PC-9 (cell line): ENCODE measurements around the gene TMEM187. TPM values are rescaled to one million over a fixed set of nuclear protein-coding genes. Genes with fewer than 3 reads are reported as not detected.

Experiments
- Bru-seq: library from RNA; stranded (reverse); fragments of 400-500 nt; gene quantifications from one replicate; lab custom pipeline; 2021; lab: Mats Ljungman, UMichigan
- BruChase-seq, 2 experiments: library from RNA; stranded (reverse); fragments of 400-500 nt; gene quantifications; one replicate each; lab custom pipeline; 2021; lab: Mats Ljungman, UMichigan
- BruUV-seq: library from RNA; stranded (reverse); fragments of 400-500 nt; replicated peaks from 2 replicates; lab custom pipeline; 2021; lab: Mats Ljungman, UMichigan
- CTCF ChIA-PET: fragments of 300-600 bp; sonication (Branson Sonifier 250); formaldehyde crosslinking; loops from one replicate; lab custom pipeline; 2022; ENCODE audit warnings: antibody characterized with exemption; lab: Charles Lee
- POLR2A ChIA-PET: fragments of 300-600 bp; sonication (Branson Sonifier 250); formaldehyde crosslinking; loops from one replicate; lab custom pipeline; 2022; ENCODE audit warnings: antibody characterized with exemption; ENCODE audit not compliant: unreplicated experiment; lab: Charles Lee
- DNase-seq, 2 experiments: peaks; one replicate each; pipeline versions ENCODE4 v3.0.0 to v3.0.0-alpha.2; 2015 to 2022; ENCODE audit warnings: mixed read lengths in 1 of 2
- H2AFZ ChIP-seq: fragments of 200-600 bp; sonication (generic); 2 replicates; pipeline ENCODE4 v1.8.1; 2017; ENCODE audit warnings: antibody characterized with exemption
- H3F3A ChIP-seq: fragments of 200-600 bp; sonication (generic); 2 replicates; pipeline ENCODE4 v1.8.1; 2017; ENCODE audit warnings: antibody characterized with exemption, mild to moderate bottlenecking, low read depth; ENCODE audit not compliant: insufficient read depth
- H3K27ac ChIP-seq: fragments of 200-600 bp; sonication (generic); 2 replicates; pipeline ENCODE4 v1.6.1; 2016; ENCODE audit warnings: mixed run types
- H3K27me3 ChIP-seq: fragments of 200-600 bp; sonication (generic); 2 replicates; pipeline ENCODE4 v1.6.1; 2016; ENCODE audit warnings: low read depth, mixed run types; ENCODE audit not compliant: insufficient read depth
- H3K36me3 ChIP-seq: fragments of 200-600 bp; sonication (generic); 2 replicates; pipeline ENCODE4 v1.6.1; 2016; ENCODE audit warnings: low read depth, mixed run types
- H3K4me1 ChIP-seq: fragments of 200-600 bp; sonication (generic); replicated peaks from 2 replicates; pipeline ENCODE4 v1.6.1; 2016; ENCODE audit warnings: mixed run types; ENCODE audit not compliant: insufficient read depth
- H3K4me2 ChIP-seq: fragments of 200-600 bp; sonication (generic); 2 replicates; pipeline ENCODE4 v1.6.1; 2017; ENCODE audit warnings: mixed run types
- H3K4me3 ChIP-seq: fragments of 200-600 bp; sonication (generic); 2 replicates; pipeline ENCODE4 v1.6.1; 2016; ENCODE audit warnings: mixed run types
- H3K79me2 ChIP-seq: fragments of 200-600 bp; sonication (generic); 2 replicates; pipeline ENCODE4 v1.6.1; 2017; ENCODE audit warnings: low read depth, mixed run types
- H3K9me2 ChIP-seq: fragments of 200-600 bp; sonication (generic); 2 replicates; pipeline ENCODE4 v1.8.1; 2017; ENCODE audit warnings: mild to moderate bottlenecking; ENCODE audit not compliant: insufficient read depth
- H3K9me3 ChIP-seq: fragments of 200-600 bp; sonication (generic); 2 replicates; pipeline ENCODE4 v1.8.1; 2016; ENCODE audit warnings: low read depth; ENCODE audit not compliant: insufficient read depth
- H4K20me1 ChIP-seq: fragments of 200-600 bp; sonication (generic); 2 replicates; pipeline ENCODE4 v1.8.1; 2017; ENCODE audit not compliant: insufficient read depth
- CTCF ChIP-seq: fragments of 200-600 bp; sonication (generic); conservative IDR thresholded peaks from 2 replicates; pipeline ENCODE4 v1.6.1; 2017; ENCODE audit warnings: mixed run types, antibody characterized with exemption, mild to moderate bottlenecking, moderate library complexity
- EZH2 ChIP-seq: fragments of 200-600 bp; sonication (generic); IDR thresholded peaks from 2 replicates; pipeline ENCODE4 v1.8.0; 2017; ENCODE audit warnings: antibody characterized with exemption, low read depth
- intact Hi-C: fragments of 100-400 bp; cut with micrococcal nuclease; formaldehyde crosslinking; loops from one replicate; pipeline ENCODE4 v1.10.0; 2022; ENCODE audit not compliant: unreplicated experiment
- long read RNA-seq: library from polyadenylated mRNA; stranded (forward); transcript quantifications from one replicate; pipeline ENCODE4 v2.0.0, GENCODE V29; 2022
- total RNA-seq: library from RNA; stranded (reverse); gene quantifications from 2 replicates; pipeline ENCODE4 v1.2.3, GENCODE V29; 2021

The TMEM187 gene
- total RNA-seq, result 20.1 and 30.8 TPM in 2 replicates
- Bru-seq, nascent RNA, result percentile 57 among the genes with signal in this experiment
- percentile 67 among the genes with signal in this experiment for BruChase-seq, experiment 1, labeled RNA remaining after a 2-hour chase
- BruChase-seq, experiment 2, labeled RNA remaining after a 6-hour chase, result percentile 64 among the genes with signal in this experiment
- long read RNA-seq, transcript TMEM187-201 (2 exons, 1,880 nt), result major isoform, 34 of 49 reads
- long read RNA-seq, partial matches to known transcripts, result 0 of 49 reads
- long read RNA-seq, other reads (novel, unspliced or antisense), result 15 of 49 reads

DNA sequence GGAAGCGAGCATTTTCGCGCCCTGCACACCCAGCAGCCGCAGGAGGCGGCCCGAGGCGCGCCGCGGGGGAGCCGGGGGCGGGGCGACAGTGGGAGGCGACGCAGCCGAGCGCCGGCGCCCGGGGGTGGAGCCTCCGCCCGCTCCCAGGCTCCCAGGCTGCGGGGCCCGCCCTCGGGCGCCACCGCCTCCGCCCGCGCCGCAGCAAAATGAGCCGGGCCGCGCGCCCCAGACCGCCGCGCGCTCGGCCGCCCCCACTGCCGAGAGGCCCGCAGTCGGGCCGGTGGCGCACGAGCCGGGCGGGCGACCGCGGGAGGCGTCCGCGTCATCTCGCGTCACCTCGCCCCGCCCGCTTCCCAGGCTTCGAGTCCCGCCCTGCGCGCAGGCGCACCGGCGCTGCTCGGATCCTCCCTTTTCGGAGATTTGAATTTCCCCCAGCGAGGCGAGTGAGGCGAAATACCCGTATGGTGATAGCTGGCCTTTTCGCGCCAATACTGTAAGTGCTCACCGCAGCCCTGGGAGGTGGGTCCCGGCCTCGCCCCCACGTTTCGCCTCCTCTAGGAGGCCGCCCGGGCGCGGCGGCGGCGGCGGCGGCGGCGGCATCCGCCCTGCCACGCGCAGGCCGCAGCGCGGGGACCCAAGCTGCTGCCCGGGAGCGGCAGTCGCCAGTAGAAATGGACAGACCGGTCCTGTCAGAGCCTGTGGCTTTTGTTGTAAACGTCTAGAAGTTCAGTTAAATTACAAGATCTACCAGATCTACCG is at the start of gene TMEM187:
TSS of gene TMEM187 (plus strand) at position 387 of the 759 bp plus-strand sequence. CDS start 9,309 bp downstream, outside the sequence.
- no peaks in the 10 kb centered on the region for H3K36me3 ChIP-seq
- peaks cover 23% of the 10 kb centered on the region for H4K20me1 ChIP-seq
- H3K27ac ChIP-seq, result peak within 1 kb of the TSS; percentile 99
- peaks cover 9% of the 10 kb centered on the region; the same call in 1 of the 2 replicates for H3F3A ChIP-seq
- intact Hi-C loops, result no loop called here
- ChIA-PET POLR2A (interaction anchor here (0.7 kb wide), 2 partner anchors 68 to 623 kb away, joined by 3 to 4 read pairs; partner anchors contain the start of gene AVPR2), CTCF (no interaction called here)
- peaks cover 47% of the 10 kb centered on the region for H3K79me2 ChIP-seq
- DNase-seq, result peak; percentile 70 to 93
- H3K4me2 ChIP-seq, result peak within 1 kb of the TSS; percentile 79
- peak within 1 kb of the TSS; percentile 92 for H3K4me3 ChIP-seq
- TF ChIP-seq CTCF (no peak), EZH2 (no peak)
- H2AFZ ChIP-seq, result peak within 1 kb of the TSS; percentile 55
- H3K4me1 ChIP-seq, result peaks cover 13% of the 10 kb centered on the region
- no peaks in the 10 kb centered on the region for H3K9me3 ChIP-seq
- no TSS peak for BruUV-seq
- H3K9me2 ChIP-seq, result no peaks in the 10 kb centered on the region
- H3K27me3 ChIP-seq, result no peaks in the 10 kb centered on the region

DNA sequence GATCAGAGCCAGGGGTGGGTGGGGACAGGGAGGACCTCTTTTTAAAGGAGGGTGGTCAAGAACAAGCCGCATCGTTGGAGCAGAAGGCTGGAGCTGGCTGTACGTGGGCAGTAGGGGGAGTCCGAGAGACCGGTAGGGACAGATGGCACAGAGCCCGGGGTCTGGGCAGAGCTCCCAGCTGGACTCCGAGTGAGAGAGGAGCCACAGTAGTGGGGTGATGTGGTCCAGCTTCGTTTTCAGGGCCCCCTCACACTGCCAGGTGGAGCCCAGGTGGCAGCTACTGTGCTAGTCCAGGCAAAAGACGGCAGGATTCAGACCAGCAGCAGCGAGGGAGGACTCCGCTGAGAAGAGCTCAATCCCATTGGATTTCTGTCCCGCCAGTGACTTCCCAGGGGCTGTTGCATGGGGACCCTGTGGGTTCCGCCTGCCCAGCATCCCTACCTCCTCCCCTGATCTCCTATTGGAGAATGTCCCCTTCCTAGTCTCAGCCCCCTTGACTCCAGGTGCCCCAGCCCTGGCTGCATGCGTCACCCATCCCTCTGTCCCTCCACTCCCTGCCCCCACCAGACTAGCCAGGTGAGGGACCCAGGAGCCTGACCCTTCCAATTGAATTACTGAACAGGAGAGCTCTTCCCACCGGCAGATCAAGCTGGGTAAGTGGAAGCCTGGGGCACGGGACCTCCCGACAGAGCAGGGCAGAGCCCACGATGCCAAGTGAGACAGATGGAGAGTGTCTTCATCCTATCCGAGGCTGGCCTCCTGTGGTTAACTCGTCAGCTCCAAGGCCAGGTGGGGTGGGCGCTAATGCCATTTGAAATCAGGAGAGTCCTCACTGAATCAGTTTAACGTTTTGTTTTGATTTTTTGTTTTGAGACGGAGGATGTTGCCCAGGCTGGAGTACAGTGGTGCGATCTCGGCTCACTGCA is 49.4 kb upstream of the TMEM187 start:
- TF ChIP-seq EZH2 (no peak), CTCF (no peak)
- POLR2A ChIA-PET, result interaction anchor here (0.6 kb wide), 1 partner anchor 450 kb away, joined by 7 read pairs; no protein-coding TSS in a partner anchor
- no peaks in the 10 kb centered on the region for H3K36me3 ChIP-seq
- no peak overlapping the region for H2AFZ ChIP-seq
- H4K20me1 ChIP-seq, result no peaks in the 10 kb centered on the region
- BruUV-seq, result no TSS peak
- intact Hi-C loops, result no loop called here
- H3K79me2 ChIP-seq, result no peaks in the 10 kb centered on the region
- H3K9me2 ChIP-seq, result no peaks in the 10 kb centered on the region
- CTCF ChIA-PET, result no interaction called here
- no peaks in the 10 kb centered on the region for H3K9me3 ChIP-seq
- no peak overlapping the region for H3K4me2 ChIP-seq
- DNase-seq, result no peak
- 0 out of 2 replicates have a peak, but pooled peaks cover 7% of the 10 kb centered on the region for H3K4me1 ChIP-seq
- peaks cover 12% of the 10 kb centered on the region; the same call in 1 of the 2 replicates for H3F3A ChIP-seq
- H3K27me3 ChIP-seq, result no peaks in the 10 kb centered on the region
- no peak overlapping the region for H3K4me3 ChIP-seq
- H3K27ac ChIP-seq, result no peak overlapping the region
